WTC11 (cell line): Measurements from ENCODE around the gene BCAR3.

Experiments
- CREB1 ChIP-seq: sonication (generic); formaldehyde crosslinking; IDR thresholded peaks from 2 replicates; pipeline ENCODE4 v1.8.0; 2023; ENCODE audit warnings: mild to moderate bottlenecking, missing genetic modification reagents
- CREM ChIP-seq: sonication (generic); formaldehyde crosslinking; IDR thresholded peaks from 2 replicates; pipeline ENCODE4 v1.8.1; 2022; ENCODE audit warnings: mild to moderate bottlenecking, missing genetic modification reagents, moderate library complexity
- CTCF ChIP-seq: fragments of 200-600 bp; IDR thresholded peaks from 2 replicates; pipeline ENCODE4 v1.8.0; 2022; ENCODE audit warnings: antibody characterized with exemption
- EMX1 ChIP-seq: fragments of 250-450 bp; sonication (Bioruptor Pico); IDR thresholded peaks from 2 replicates; pipeline ENCODE4 v1.8.0; 2021; ENCODE audit warnings: mild to moderate bottlenecking
- JUN ChIP-seq: sonication (generic); formaldehyde crosslinking; IDR thresholded peaks from 2 replicates; pipeline ENCODE4 v1.8.0; 2023; ENCODE audit warnings: mild to moderate bottlenecking, missing genetic modification reagents
- NFYB ChIP-seq: sonication (generic); formaldehyde crosslinking; conservative IDR thresholded peaks from 2 replicates; pipeline ENCODE4 v1.8.0; 2022; ENCODE audit warnings: low read depth, missing genetic modification reagents
- SP1 ChIP-seq: sonication (generic); formaldehyde crosslinking; conservative IDR thresholded peaks from 2 replicates; pipeline ENCODE4 v1.8.1; 2022; ENCODE audit warnings: missing genetic modification reagents
- ZNF121 ChIP-seq: sonication (generic); formaldehyde crosslinking; IDR thresholded peaks from 2 replicates; pipeline ENCODE4 v1.8.0; 2023; ENCODE audit warnings: missing genetic modification reagents

GRCh38 chr1:93556291-93556690 is 125.3 kb downstream of the BCAR3 start:
- TF ChIP-seq CREB1 (CRISPR knock-in tag) (no peak), CREM (no peak), CTCF (no peak), SP1 (CRISPR knock-in tag) (no peak), EMX1 (CRISPR knock-in tag) (no peak), ZNF121 (no peak), NFYB (CRISPR knock-in tag) (no peak), JUN (CRISPR knock-in tag) (no peak)
